Astrocyte (in vitro differentiated cells and primary cell): ENCODE measurements around the gene TMEM232. TPM values are rescaled to one million over a fixed set of nuclear protein-coding genes. Genes with fewer than 3 reads are reported as not detected.

ENCODE experiments used
- DNase-seq: peaks from one replicate; pipeline ENCODE4 v3.0.0-alpha.2; 2010; ENCODE audit warnings: low read depth
- FAIRE-seq: peaks from 2 replicates; lab custom pipeline; 2011; peaks lifted over from hg19 to GRCh38; lab: Jason Lieb, UNC
- H2AFZ ChIP-seq: 2 replicates; pipeline ENCODE4 v1.6.0; 2012; ENCODE audit warnings: low read depth, low read length, inconsistent platforms
- H3K27ac ChIP-seq: 2 replicates; pipeline ENCODE4 v1.5.1; 2011; ENCODE audit warnings: low read depth, low read length, inconsistent platforms
- H3K27me3 ChIP-seq: 2 replicates; pipeline ENCODE4 v1.6.0; 2011; ENCODE audit warnings: low read length, inconsistent platforms; ENCODE audit not compliant: insufficient read depth
- H3K36me3 ChIP-seq: 2 replicates; pipeline ENCODE4 v1.5.1; 2011; ENCODE audit warnings: low read length, inconsistent platforms; ENCODE audit not compliant: insufficient read depth
- H3K4me1 ChIP-seq: 2 replicates; pipeline ENCODE4 v1.5.1; 2011; ENCODE audit warnings: low read length, inconsistent platforms; ENCODE audit not compliant: insufficient read depth
- H3K4me2 ChIP-seq: 2 replicates; pipeline ENCODE4 v1.6.0; 2012; ENCODE audit warnings: low read length, inconsistent platforms
- H3K4me3 ChIP-seq: 2 replicates; pipeline ENCODE4 v1.5.1; 2011; ENCODE audit warnings: low read depth, mild to moderate bottlenecking, low read length, inconsistent platforms; ENCODE audit not compliant: insufficient read depth
- H3K79me2 ChIP-seq: 2 replicates; pipeline ENCODE4 v1.6.0; 2012; ENCODE audit warnings: mild to moderate bottlenecking, low read length, inconsistent platforms; ENCODE audit not compliant: insufficient read depth
- H3K9ac ChIP-seq: 2 replicates; pipeline ENCODE4 v1.6.0; 2012; ENCODE audit warnings: mild to moderate bottlenecking, low read length, inconsistent platforms
- H3K9me3 ChIP-seq: 2 replicates; pipeline ENCODE4 v1.5.1; 2012; ENCODE audit warnings: low read depth, mild to moderate bottlenecking, low read length, inconsistent platforms; ENCODE audit not compliant: insufficient read depth
- H4K20me1 ChIP-seq: 2 replicates; pipeline ENCODE4 v1.6.0; 2012; ENCODE audit warnings: low read length, inconsistent platforms; ENCODE audit not compliant: insufficient read depth
- H3K27ac Mint-ChIP-seq: one replicate; pipeline ENCODE4 v1.8.0; 2021; ENCODE audit warnings: mild to moderate bottlenecking, mixed read lengths; ENCODE audit not compliant: unreplicated experiment
- H3K27me3 Mint-ChIP-seq: one replicate; pipeline ENCODE4 v1.8.0; 2021; ENCODE audit warnings: low read depth, mixed read lengths; ENCODE audit not compliant: unreplicated experiment
- H3K36me3 Mint-ChIP-seq: one replicate; pipeline ENCODE4 v1.8.0; 2021; ENCODE audit warnings: low read depth, mixed read lengths; ENCODE audit not compliant: unreplicated experiment
- H3K4me1 Mint-ChIP-seq: one replicate; pipeline ENCODE4 v1.8.0; 2021; ENCODE audit warnings: low read depth, mixed read lengths; ENCODE audit not compliant: unreplicated experiment
- H3K4me3 Mint-ChIP-seq: one replicate; pipeline ENCODE4 v1.8.0; 2021; ENCODE audit warnings: mild to moderate bottlenecking, moderate library complexity, mixed read lengths; ENCODE audit not compliant: unreplicated experiment
- H3K9me3 Mint-ChIP-seq: one replicate; pipeline ENCODE4 v1.8.0; 2021; ENCODE audit warnings: mild to moderate bottlenecking, mixed read lengths; ENCODE audit not compliant: unreplicated experiment
- CTCF ChIP-seq: IDR thresholded peaks from 2 replicates; pipeline ENCODE4 v1.5.1; 2011; ENCODE audit warnings: low read depth, mild to moderate bottlenecking, inconsistent platforms, low read length, moderate library complexity; ENCODE audit not compliant: insufficient read depth
- EZH2 ChIP-seq: IDR thresholded peaks from 2 replicates; pipeline ENCODE4 v1.6.1; 2012; ENCODE audit warnings: mild to moderate bottlenecking, low read length, inconsistent platforms; ENCODE audit not compliant: insufficient read depth
- total RNA-seq: library from RNA; stranded (reverse); gene quantifications from 2 replicates; pipeline ENCODE4 v1.2.1, GENCODE V29; 2021

Gene TMEM232
- total RNA-seq, 1 donor from 2014 or later = 1.4 TPM

DNA sequence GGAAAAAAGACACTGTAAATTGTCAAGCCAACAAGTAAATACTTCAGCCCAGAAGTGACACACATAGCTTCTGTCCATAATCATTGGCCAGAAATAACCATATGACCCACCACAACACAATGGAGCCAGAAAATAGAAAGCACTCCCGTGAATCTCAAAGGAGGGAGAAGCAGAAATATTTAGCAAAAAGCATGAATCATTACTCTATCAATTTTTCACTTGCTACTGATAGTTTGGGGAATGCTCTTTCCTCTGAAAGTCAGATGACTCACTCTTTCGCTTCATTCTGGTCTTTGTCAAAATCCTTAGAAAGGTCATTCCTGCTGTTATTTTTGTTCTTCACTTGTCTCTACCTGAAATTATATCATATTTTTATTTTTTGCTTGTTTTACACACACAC lies 312.6 kb downstream of the TMEM232 start:
- FAIRE-seq (peak; percentile 79), DNase-seq (peak; percentile 83)
- H3K36me3 Mint-ChIP-seq = no peaks in the 10 kb centered on the region
- no peak overlapping the region for H3K27ac Mint-ChIP-seq
- peak overlapping the region; percentile 1 for H3K4me2 ChIP-seq
- H2AFZ ChIP-seq = no peak overlapping the region
- peaks cover 4% of the 10 kb centered on the region for H3K4me1 ChIP-seq
- H3K79me2 ChIP-seq = no peaks in the 10 kb centered on the region
- peaks cover 7% of the 10 kb centered on the region for H3K4me1 Mint-ChIP-seq
- no peaks in the 10 kb centered on the region for H3K9me3 Mint-ChIP-seq
- H3K27me3 Mint-ChIP-seq = no peaks in the 10 kb centered on the region
- no peak overlapping the region for H3K27ac ChIP-seq
- H3K27me3 ChIP-seq = no peaks in the 10 kb centered on the region
- no peak for TF ChIP-seq CTCF
- no peak for TF ChIP-seq EZH2
- no peaks in the 10 kb centered on the region for H4K20me1 ChIP-seq
- no peaks in the 10 kb centered on the region for H3K9me3 ChIP-seq
- no peak overlapping the region for H3K9ac ChIP-seq
- H3K4me3 ChIP-seq = no peak overlapping the region
- H3K36me3 ChIP-seq = no peaks in the 10 kb centered on the region
- no peak overlapping the region for H3K4me3 Mint-ChIP-seq

DNA sequence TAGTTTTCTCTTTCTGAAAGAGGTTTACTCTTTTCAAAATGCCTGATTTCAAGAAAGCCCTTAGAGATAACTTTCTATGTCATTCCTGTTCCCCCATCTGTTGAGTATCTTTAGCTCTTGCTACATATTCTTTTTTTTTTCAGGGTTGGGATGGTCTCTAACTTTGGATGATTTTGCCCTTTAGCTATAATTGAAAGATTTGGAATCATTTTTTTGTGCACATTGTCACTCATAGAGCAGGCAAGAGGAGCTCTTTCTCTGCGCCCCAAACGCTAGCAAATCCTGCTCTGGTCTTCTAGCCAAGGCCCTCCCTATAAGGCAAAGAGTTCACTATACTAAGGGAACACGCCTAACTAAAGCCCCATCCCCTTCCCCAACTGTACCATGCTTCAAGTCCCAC lies 316.9 kb downstream of the TMEM232 start:
- no peak for DNase-seq
- Histone ChIP-seq H3K9ac (no peak overlapping the region), H3K9me3 (no peaks in the 10 kb centered on the region), H4K20me1 (no peaks in the 10 kb centered on the region), H3K4me3 (no peak overlapping the region), H3K27me3 (no peaks in the 10 kb centered on the region), H3K27ac (no peak overlapping the region), H3K79me2 (no peaks in the 10 kb centered on the region), H3K36me3 (no peaks in the 10 kb centered on the region), H3K4me1 (peaks cover 4% of the 10 kb centered on the region), H2AFZ (no peak overlapping the region), H3K4me2 (no peak overlapping the region)
- TF ChIP-seq CTCF (no peak), EZH2 (no peak)
- no peak for FAIRE-seq
- Mint-ChIP-seq H3K36me3 (no peaks in the 10 kb centered on the region), H3K4me1 (peaks cover 6% of the 10 kb centered on the region), H3K9me3 (no peaks in the 10 kb centered on the region), H3K27ac (no peak overlapping the region), H3K27me3 (no peaks in the 10 kb centered on the region), H3K4me3 (no peak overlapping the region)

DNA sequence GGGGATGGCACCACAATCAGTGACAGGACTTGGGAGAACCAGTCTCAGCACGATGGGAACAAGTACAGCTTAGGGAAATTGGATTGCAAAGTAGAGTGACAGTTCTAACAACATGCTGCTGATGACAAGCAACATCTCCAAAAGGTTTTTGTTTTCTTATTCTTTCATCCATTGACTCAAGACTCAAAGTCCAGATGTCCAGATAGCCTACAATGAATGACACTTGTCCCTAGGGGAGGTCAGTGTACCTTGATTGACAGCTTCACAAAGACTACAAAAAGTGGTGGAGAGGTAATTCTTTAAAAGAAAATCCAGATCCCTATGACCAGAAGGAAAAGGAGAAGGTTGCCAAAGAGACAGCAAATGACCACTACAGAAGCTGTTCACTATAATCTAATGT lies 323.9 kb downstream of the TMEM232 start:
- no peaks in the 10 kb centered on the region for H3K27me3 ChIP-seq
- H3K9me3 ChIP-seq = no peaks in the 10 kb centered on the region
- TF ChIP-seq CTCF (no peak), EZH2 (no peak)
- H3K36me3 ChIP-seq = no peaks in the 10 kb centered on the region
- FAIRE-seq (no peak), DNase-seq (no peak)
- H2AFZ ChIP-seq = no peak overlapping the region
- H3K27ac Mint-ChIP-seq = no peak overlapping the region
- no peak overlapping the region for H3K27ac ChIP-seq
- no peaks in the 10 kb centered on the region for H3K36me3 Mint-ChIP-seq
- no peak overlapping the region for H3K9ac ChIP-seq
- no peak overlapping the region for H3K4me3 Mint-ChIP-seq
- no peaks in the 10 kb centered on the region for H3K4me1 ChIP-seq
- H4K20me1 ChIP-seq = no peaks in the 10 kb centered on the region
- H3K4me2 ChIP-seq = no peak overlapping the region
- no peaks in the 10 kb centered on the region for H3K79me2 ChIP-seq
- peaks cover 5% of the 10 kb centered on the region for H3K4me1 Mint-ChIP-seq
- H3K27me3 Mint-ChIP-seq = no peaks in the 10 kb centered on the region
- no peaks in the 10 kb centered on the region for H3K9me3 Mint-ChIP-seq
- H3K4me3 ChIP-seq = no peak overlapping the region
